ENCODE data around the gene KTN1.

The KTN1 gene

DNA sequence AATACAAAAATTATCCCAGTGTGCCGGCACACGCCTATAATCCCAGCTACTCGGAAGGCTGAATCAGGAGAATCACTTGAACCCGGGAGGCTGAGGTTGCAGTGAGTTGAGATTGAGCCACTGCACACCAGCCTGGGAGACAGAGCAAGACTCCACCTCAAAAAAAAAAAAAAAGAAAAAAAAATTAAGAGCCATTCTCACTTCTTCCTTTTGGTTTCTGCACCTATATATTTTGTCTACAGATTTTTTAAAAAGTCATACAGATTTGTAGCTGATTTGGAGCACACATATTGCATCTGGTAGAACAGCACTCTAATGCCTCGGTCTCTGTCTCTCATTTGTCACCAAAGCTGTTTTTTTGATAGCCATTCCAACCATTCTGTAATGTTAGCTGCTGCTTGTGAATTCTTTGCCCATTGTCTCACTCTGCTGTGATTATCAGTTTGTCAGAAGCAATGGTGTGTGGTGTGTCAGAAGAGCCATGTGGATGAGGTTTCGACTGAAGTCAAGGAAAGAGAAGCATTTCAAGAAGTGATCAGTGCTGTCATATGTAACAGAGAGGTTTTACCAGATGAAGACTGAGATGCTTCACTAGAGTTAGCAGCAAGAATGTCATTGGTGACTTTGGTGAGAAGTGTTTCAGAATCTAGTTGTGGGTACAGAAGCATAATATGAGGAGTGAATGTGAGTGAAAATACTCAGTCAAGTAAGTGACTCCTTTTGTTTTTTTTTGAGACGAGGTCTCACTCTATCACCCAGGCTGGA is 8.7 kb upstream of the KTN1 start:
- in situ Hi-C loops (cut with HindIII; ENCODE audit: low sequenced_read_pairs): no loop called here

DNA sequence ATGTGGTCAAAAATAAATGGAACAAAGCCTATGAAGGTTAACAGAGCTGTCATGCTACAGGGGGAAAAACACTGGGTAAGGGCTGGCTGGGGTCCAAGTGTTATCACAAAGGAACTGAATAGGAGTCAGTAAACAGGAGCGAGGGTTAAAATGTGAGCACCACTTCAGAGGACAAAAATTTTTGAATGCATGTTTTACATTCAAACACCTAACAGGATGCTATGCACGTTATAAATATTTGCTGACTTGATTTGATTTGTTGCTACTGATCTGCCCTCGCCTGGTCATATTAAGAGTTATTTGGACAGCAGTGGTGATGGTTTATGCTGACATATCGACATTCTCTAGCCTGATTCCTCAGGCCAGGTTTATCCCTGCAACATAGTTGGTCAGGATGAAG is 7.4 kb upstream of the KTN1 start:
- in situ Hi-C loops (cut with HindIII; ENCODE audit: low sequenced_read_pairs): no loop called here

DNA sequence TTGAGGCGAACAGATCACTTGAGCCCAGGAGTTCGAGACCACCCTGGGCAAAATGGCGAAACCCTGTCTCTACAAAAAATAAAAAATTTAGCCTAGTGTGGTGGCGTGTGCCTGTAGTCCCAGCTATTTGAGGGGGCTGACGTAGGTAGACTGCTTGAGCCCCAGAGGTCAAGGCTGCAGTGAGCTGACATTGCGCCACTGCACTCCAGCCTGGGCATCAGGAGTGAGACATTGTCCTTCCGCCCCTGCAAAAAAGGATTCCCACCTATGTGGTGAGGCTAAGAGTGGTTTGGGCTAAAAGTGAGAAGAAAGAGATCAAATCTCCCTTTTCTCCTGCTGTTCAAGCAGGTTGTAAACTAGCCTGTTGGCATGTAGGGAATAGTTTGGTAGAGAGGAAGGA is 5.0 kb upstream of the KTN1 start:
- in situ Hi-C loops (cut with HindIII; ENCODE audit: low sequenced_read_pairs): no loop called here

DNA sequence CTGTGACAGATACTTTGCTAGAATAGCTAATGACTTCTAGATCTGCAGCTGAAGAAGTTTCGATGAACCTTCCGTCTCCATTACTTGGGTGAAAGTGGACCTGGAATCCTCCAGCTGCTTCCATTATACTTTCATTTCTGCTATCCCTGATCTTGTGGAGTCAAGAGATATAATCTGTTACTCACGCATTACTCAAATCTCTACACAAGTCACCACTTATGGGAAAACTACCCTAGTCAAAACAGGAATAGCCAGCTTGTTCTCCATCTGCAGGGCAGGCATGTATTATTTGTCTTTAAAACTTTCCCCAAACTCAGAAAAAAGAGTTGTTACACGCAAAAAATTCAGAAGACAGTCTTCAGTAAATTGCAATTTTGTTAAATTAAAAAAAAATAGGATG is 2.8 kb upstream of the KTN1 start:
- in situ Hi-C loops (cut with HindIII; ENCODE audit: low sequenced_read_pairs): no loop called here

DNA sequence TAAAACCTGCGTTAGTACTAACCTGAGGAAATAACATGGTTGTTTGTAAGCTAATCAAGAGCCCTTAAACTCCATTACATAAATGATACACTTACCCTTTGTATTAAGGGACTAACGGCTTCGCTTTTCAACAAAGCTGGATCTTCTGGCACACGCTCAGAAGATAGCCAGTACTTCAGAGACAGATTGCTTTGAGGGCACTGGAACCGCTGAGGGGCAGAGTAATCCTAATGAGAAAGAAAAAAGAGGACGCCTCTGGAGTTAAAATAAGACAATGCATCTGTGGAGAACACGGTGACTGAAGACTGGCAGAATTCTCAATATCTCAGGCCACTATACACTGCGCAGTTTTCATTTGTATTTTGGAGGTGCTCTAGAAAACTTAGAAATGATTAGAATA is 1.5 kb upstream of the KTN1 start:
- in situ Hi-C loops (cut with HindIII; ENCODE audit: low sequenced_read_pairs): no loop called here

DNA sequence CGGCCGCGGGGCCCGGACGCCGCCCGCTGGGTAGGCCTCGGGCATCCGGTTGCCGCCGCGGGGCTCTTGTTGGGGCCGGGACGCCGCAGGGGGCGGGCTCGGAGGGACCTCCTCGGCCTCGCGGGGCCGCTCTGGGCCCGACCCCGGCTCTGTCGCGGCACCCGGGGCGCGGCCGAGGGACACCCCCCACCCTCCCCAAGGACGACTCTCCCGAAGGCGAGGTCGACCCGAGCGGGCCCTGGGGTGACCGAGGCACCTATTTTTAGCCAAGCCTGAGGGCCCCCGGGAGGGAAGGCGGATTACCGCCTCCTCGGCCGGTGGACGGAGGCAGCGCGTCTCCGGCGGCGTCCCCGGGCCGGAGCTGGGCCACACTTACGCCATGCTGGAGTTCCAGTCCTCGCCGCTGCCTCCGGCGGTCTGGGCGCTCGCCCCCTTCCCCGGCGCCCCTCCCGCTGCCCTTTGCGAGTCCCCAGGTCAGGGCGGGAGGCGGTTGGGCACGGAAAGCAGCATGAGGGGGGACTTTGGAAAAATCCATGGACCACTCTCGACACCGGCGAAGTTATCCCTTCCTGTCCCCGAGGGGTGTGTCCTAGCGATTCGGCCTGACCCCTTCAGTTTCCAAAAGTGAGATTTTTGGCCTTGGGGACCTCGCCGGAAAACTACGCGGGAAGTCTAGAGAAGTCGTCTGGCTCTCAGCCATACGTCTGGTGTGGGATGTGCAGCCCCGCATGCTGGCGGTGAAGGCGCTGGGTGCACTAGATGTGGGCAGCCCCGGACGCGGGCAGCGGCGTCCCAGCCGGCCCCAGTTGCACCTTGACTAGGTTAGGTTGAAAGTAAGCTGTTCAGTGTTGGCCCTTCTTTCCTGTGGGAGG is 699 bp downstream of the KTN1 start:
- in situ Hi-C loops (cut with HindIII; ENCODE audit: low sequenced_read_pairs): no loop called here

DNA sequence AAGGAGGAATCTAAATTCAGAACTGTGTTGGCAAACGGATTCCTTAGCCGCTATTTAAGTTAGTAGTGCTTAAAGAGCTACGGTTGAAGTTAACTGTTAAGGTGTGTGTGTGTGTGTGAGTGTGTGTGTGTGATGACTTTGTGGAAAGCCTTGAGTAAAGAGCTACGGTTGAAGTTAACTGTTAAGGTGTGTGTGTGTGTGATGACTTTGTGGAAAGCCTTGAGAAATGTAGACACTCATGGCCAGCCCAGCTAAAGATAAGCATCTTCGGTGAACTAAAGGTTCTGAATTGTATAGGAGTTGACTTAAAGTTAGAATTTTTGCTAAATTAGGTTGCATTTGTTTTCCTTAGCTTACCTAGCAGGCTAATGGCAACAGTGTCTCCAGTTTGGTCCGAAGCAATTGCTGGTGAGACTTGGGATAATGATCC is 1.4 kb downstream of the KTN1 start:
- in situ Hi-C loops (cut with HindIII; ENCODE audit: low sequenced_read_pairs): no loop called here

DNA sequence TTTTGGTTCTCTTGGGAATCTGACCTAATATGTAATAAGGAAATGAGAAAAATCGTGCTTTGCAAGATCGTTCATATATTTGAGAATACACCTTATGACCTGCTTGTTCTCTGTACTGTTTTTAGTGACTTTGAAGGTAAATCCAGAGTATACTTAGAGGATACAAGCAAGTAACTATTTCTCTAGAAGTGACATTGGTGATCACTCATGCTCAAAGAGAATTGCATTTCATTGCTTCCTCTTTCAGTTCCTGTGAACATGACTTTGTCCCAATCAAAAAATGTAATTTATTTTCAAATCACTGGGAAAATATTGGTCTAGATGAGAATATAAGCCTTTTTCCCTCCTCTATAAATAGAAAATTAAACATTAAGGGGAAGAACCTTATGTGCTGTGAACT is 2.7 kb downstream of the KTN1 start:
- in situ Hi-C loops (cut with HindIII; ENCODE audit: low sequenced_read_pairs): no loop called here

DNA sequence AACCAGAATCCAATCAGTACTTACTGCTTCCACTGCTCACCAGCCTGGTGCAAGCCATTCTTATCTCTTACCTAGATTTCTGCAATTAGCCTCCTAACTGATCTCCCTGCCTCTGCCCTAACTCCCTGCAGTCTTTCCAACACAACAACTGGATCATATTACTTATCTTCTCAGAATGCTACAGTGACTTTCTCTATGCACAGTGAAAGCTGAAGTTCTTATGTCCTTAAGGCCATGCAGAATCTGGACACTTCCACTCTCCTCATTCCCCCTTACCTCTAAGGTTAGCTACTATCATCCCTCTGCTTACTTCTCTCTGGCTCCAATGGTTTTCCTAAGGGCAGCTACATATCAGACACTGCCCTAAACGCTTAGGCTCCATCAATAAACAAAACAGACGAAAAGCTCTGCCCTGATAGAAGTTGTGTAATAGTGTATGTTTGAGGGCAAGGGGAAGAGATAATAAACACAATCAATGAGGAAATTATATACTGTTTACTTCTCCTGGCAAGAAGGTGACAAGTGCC is 4.0 kb downstream of the KTN1 start:
- in situ Hi-C loops (cut with HindIII; ENCODE audit: low sequenced_read_pairs): no loop called here

DNA sequence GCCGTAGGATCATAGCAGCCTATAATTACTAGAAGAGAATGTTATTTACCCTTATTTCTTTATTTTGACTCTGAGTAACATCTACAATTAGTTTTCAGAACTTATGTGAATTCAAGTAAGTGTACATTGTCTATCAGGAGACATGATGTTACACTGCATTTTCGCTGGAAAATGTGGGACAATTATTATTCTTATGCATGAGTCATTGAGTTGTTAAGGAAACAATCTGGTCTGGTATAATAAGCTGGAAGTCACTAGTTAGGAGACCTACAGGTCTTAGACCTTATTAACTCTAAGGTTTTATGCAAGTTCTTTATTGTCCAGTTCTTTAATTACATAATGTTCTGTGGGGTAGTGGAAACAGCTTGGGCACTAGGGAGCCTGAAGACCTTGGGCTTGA is 5.8 kb downstream of the KTN1 start:
- in situ Hi-C loops (cut with HindIII; ENCODE audit: low sequenced_read_pairs): no loop called here

DNA sequence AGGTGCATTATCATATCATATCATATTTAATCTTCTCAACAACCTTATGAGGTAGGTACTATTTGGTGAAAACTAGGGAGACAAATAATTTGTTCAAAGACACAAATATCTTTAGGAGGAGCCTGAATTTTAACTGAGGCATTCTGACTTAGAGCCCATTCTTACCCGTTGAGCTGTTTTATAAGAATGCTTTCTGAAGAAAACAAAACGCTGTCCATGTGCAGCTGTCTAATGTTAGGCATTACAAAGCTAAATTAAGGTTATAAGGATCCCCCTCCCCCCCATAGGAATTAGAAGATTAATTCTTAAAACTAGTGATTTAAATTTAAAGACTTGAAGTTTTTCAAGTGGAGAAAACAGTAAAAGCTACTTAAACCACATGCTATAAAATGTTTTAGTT is 6.4 kb downstream of the KTN1 start:
- in situ Hi-C loops (cut with HindIII; ENCODE audit: low sequenced_read_pairs): no loop called here

DNA sequence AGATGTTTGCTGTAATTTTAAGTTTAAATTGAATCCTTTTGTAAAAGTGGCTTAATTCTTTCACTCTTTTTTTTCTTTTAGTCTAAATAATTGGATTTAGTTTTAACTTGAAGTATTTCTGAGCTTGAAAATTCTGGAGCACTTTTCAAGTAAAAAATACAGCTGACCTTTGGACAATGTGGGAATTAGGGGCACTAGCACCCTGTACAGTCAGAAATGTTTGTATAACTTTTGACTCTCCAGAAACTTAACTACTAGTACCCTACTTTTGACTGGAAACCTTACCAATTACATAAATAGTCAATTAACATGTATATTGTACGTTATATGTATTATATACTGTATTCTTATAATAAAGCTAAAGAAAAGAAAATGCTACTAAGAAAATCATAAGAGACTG is 7.8 kb downstream of the KTN1 start:
- in situ Hi-C loops (cut with HindIII; ENCODE audit: low sequenced_read_pairs): no loop called here

DNA sequence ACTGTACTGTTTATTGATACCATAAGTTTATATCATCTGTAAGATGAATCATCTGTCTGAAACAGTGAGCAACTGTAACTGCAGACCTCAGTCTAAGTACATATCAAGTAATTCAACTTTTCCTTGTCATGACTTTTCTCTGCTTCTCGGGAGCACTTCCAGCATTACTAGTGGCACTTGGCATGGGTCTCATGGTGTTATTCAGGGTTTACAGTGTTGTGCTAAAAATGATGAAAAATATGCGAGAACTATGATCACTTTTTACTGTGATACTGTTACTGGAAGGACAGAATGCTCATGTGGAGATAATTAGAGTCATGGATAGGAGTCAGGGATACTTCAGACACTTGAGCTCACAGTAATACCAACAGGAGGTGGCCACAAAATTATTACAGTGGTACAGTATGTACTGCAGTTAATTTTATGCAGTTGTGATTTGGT is 8.3 kb downstream of the KTN1 start:
- in situ Hi-C loops (cut with HindIII; ENCODE audit: low sequenced_read_pairs): no loop called here

DNA sequence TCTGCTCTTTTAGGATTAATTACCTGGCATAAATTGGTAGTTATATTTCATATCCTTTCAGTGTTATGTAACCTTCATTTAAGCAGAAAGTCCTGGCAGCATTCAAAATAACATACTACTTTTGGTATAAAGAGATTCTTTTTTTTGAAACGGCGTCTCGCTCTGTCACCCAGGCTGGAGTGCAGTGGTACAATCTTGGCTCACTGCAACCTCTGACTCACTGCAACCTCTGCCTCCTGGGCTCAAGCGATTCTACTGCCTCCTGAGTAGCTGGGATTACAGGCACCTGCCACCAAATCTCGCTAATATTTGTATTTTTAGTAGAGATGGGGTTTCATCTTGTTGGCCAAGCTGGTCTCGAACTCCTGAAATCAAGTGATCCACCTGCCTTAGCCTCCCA is 9.2 kb downstream of the KTN1 start:
- in situ Hi-C loops (cut with HindIII; ENCODE audit: low sequenced_read_pairs): no loop called here

DNA sequence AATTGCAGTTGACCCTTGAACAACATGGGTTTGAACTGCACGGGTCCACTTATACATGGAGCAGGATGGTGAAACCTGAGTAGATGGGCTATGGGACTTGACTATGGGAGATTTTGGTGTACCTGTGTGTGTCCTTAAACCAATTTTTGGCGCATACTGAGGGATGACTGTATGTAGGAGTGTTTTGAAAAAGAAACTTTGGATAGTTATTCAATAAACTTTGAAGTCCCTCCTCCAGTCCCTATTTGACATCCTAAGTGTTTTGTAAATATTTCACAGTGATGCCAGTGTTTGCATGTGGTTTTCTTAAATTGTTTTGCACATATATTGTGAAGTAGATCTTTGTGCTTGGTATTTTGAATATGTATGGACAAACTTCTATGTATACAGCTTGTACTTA is 12.4 kb downstream of the KTN1 start:
- in situ Hi-C loops (cut with HindIII; ENCODE audit: low sequenced_read_pairs): no loop called here

DNA sequence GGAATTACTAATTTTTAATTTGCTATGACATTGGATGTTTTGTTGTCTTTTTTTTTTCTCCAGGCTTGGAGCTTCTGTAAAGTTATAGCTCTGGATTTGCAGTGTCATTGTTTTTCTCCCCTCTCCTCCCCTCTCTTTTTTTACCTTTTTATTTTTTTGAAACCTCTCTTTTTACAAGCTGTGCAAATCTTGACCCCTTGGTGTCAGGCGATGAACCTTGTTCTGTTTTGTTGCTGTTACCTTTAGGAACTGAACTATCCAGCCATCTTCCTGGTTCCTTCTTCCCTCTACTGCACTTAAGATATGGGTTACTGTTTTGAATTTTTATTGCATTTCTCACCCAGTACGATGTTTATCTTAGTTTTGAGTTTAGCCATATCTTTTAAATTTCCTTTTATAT is 13.7 kb downstream of the KTN1 start:
- in situ Hi-C loops (cut with HindIII; ENCODE audit: low sequenced_read_pairs): no loop called here

DNA sequence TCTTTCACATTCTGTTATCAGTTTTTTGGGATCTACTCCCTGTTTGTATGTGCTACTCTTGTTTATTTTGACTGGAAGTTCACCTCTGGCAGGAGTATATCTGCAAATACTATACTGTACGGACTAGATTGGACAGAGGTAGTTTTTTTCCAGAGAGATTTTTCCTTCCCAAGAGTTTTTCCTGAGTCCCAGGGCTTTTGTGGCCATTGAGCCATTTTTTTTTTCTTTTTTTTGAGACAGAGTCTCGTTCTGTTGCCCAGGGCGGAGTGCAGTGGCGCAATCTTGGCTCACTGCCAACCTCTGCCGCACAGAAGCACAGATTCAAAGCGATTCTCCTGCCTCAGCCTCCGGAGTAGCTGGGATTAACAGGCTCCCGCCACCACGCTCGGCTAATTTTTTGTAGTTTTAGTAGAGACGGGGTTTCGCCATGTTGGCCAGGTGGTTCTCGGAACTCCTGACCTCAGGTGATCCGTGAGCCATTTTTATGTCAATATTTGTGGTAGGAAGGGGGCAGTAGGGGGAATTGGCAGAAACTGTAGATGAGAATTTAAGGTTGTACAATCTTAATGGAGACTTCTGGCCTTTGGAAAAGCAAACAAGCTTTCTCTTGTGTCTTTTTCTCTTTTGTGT is 19.4 kb downstream of the KTN1 start:
- in situ Hi-C loops (cut with HindIII; ENCODE audit: low sequenced_read_pairs): no loop called here

DNA sequence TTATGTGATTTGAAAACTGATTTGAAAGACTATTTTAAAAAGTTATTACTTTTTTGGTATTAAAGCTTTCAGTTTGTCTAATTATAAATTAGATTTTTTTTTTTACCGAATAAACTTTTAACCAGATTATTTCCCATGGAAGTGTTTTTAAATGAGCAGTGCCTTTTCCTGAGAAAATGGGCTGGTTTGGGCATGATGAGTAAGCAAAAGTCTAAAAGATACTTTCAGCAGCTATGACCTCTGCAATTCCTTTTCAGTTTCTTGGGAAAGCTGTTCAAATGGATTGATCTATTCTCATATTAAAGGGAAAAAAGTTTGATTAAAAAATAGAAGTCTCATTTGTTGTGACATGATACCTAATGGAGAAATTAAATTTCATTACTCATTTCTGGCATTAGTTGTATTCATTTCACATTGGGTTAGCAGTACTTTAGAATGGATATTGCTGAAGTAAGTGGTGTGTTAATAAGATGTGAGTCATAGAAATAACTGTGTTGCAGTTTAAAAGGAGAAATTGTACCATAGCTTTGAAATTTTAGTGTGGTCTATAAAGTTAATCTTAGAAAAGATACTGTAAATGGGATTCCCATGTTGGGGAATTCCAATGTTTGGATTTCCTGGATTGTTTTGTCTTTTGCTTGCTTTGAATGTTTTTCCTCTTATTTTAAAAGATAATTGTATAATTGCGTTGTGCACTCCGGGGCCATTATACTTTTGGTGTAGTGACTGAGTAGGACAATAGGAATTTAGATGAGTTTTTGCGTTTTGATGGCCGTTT is 21.0 kb downstream of the KTN1 start:
- in situ Hi-C loops (cut with HindIII; ENCODE audit: low sequenced_read_pairs): no loop called here

DNA sequence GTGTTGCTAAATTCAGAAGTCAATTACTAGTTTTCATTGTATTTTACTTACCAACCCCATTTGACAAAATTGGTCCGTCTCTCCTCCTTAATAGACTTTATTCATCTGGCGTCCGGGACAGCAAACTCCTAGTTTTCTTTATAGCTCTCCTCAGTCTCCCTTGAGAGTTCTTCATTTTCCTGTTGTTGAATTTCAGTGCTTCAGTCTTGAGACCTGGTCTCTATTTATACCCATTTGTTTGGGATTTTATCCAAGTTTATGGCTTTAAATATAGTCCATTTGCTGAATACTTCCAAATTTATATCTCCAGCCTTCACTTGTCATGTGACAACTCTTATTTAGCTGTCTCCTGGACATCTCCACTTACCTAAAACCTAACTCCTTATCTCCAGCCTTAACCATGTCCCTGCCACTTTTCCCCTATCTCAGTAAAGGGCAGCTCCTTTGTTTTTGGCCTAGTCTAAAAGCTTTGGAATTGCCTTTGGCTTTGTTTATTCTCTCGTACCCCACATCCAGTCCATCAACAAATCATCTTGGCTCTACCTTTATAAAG is 23.5 kb downstream of the KTN1 start:
- in situ Hi-C loops (cut with HindIII; ENCODE audit: low sequenced_read_pairs): no loop called here

DNA sequence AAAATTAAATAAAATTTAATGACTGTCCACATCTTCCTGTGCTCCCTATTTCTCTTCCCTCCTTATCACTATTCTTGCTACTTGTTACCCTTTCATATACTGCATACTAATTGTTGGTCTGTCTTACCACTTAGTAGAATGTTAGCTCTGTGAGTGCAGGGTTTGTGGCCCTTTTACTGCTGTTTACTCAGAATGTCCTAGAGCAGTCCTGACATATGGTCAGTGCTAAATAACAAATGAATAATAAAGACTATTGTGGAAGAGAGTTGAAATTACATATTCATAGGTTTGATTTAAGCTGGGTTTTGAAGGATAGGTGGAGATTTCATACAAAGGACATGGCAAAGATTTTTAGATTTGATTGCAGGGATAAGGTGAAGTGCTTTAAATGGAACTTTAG is 24.5 kb downstream of the KTN1 start:
- in situ Hi-C loops (cut with HindIII; ENCODE audit: low sequenced_read_pairs): no loop called here
